GM13977 (cell line): ENCODE data around the gene LAMA5.

Experiments
- DNase-seq: peaks from one replicate; pipeline ENCODE4 v3.0.0; 2012; ENCODE audit warnings: low spot score
- in situ Hi-C: fragments of 300-500 bp; cut with MboI; formaldehyde crosslinking; loops from one replicate; pipeline ENCODE4 v1.12.0; 2022; ENCODE audit warnings: low sequenced_read_pairs, low pct_unique_long_range_greater_than_20kb, mixed read lengths, inconsistent platforms; ENCODE audit not compliant: unreplicated experiment
- TF ChIP-seq, protein P1 (sequence below): IDR thresholded peaks from 2 replicates; pipeline ENCODE4 v1.5.1; 2012; ENCODE audit warnings: mild to moderate bottlenecking, control low read depth; ENCODE audit not compliant: insufficient read depth; ENCODE audit errors: extremely low read depth, missing control alignments

LAMA5 gene

GRCh38 chr20:62332421-62332820, 34.7 kb downstream of the LAMA5 start:
- TF ChIP-seq, protein P1, sequence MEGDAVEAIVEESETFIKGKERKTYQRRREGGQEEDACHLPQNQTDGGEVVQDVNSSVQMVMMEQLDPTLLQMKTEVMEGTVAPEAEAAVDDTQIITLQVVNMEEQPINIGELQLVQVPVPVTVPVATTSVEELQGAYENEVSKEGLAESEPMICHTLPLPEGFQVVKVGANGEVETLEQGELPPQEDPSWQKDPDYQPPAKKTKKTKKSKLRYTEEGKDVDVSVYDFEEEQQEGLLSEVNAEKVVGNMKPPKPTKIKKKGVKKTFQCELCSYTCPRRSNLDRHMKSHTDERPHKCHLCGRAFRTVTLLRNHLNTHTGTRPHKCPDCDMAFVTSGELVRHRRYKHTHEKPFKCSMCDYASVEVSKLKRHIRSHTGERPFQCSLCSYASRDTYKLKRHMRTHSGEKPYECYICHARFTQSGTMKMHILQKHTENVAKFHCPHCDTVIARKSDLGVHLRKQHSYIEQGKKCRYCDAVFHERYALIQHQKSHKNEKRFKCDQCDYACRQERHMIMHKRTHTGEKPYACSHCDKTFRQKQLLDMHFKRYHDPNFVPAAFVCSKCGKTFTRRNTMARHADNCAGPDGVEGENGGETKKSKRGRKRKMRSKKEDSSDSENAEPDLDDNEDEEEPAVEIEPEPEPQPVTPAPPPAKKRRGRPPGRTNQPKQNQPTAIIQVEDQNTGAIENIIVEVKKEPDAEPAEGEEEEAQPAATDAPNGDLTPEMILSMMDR, result no peak
- in situ Hi-C loops, result no loop called here
- DNase-seq, result no peak

DNA sequence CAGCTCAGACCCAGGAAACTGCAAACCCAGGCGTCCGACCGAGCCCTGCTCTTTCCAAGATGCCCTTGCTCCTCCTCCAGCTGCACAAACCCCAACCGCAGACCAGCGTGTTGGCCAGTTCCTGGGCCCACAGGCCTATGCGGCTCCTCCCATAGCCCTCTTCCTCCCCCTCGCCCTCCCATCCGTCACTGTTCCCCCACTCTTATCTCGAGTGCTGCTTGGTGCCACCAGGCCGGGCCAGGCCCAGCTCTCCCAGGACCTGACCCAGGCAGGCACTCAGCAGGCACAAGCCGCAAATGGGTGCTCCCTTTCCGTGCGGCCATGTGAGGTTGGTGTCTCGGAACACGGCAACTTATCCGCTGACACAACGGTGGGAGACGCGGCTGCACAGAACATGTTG, 35.8 kb downstream of the LAMA5 start:
- in situ Hi-C loops, result no loop called here
- TF ChIP-seq, protein P1, result no peak
- no peak for DNase-seq

- TF ChIP-seq, protein P1, result no peak
- DNase-seq, result no peak
- in situ Hi-C loops, result no loop called here
These were observed 36.4 kb downstream of the LAMA5 start for GRCh38 chr20:62330576-62331317.

GRCh38 chr20:62329389-62330377, 37.4 kb downstream of the LAMA5 start:
- TF ChIP-seq, protein P1, result no peak
- in situ Hi-C loops, result no loop called here
- no peak for DNase-seq

GRCh38 chr20:62328684-62329388, 38.3 kb downstream of the LAMA5 start:
- TF ChIP-seq, protein P1, result no peak
- in situ Hi-C loops, result no loop called here
- no peak for DNase-seq
